ENCODE results near the gene ZNF408.
A peak's percentile ranks its signal among the peaks of the same experiment; 100 is the strongest.
"Not testable (repeated sequence)": the region's sequence is repeated elsewhere in the genome, so short reads cannot be mapped to it uniquely, and the experiment has no call there.

ZNF408 gene

GRCh38 chr11:46706886-46707285 is 6.1 kb downstream of the ZNF408 start:
- no peak for DNase-seq (ENCODE audit: insufficient read length, low spot score)
- no peak for FAIRE-seq
- TF ChIP-seq SPI1 (IDR thresholded peaks at IDR 0.05; ENCODE audit: low read depth, low read length) (no peak), POU2F2 (IDR thresholded peaks at IDR 0.05; ENCODE audit: low read depth, low read length) (no peak), POLR2AphosphoS5 (IDR thresholded peaks at IDR 0.05; ENCODE audit: low read depth, low read length) (peak; percentile 56; the same call in 1 of the 2 replicates), PAX5 (IDR thresholded peaks at IDR 0.05; ENCODE audit: insufficient read depth, low read length, severe bottlenecking) (no peak)

GRCh38 chr11:46709351-46709750 is 8.5 kb downstream of the ZNF408 start:
- DNase-seq (ENCODE audit: insufficient read length, low spot score); FAIRE-seq: not testable (repeated sequence)

GRCh38 chr11:46710821-46711269 is 10.0 kb downstream of the ZNF408 start:
- no peak for DNase-seq (ENCODE audit: insufficient read length, low spot score)
- TF ChIP-seq SPI1 (IDR thresholded peaks at IDR 0.05; ENCODE audit: low read depth, low read length) (no peak), POLR2AphosphoS5 (IDR thresholded peaks at IDR 0.05; ENCODE audit: low read depth, low read length) (no peak), POLR2A (IDR thresholded peaks at IDR 0.05; ENCODE audit: low read depth, low read length) (no peak), POU2F2 (IDR thresholded peaks at IDR 0.05; ENCODE audit: low read depth, low read length) (no peak), TAF1 (IDR thresholded peaks at IDR 0.05; ENCODE audit: low read depth, low read length) (no peak), PAX5 (IDR thresholded peaks at IDR 0.05; ENCODE audit: insufficient read depth, low read length, severe bottlenecking) (no peak)
- FAIRE-seq, result no peak

- TF ChIP-seq POLR2AphosphoS5 (IDR thresholded peaks at IDR 0.05; ENCODE audit: low read depth, low read length), result no peak
- no peak for TF ChIP-seq POU2F2 (IDR thresholded peaks at IDR 0.05; ENCODE audit: low read depth, low read length)
- no peak for TF ChIP-seq PAX5 (IDR thresholded peaks at IDR 0.05; ENCODE audit: insufficient read depth, low read length, severe bottlenecking)
- no peak for TF ChIP-seq POLR2A (IDR thresholded peaks at IDR 0.05; ENCODE audit: low read depth, low read length)
- no peak for TF ChIP-seq TAF1 (IDR thresholded peaks at IDR 0.05; ENCODE audit: low read depth, low read length)
- TF ChIP-seq SPI1 (IDR thresholded peaks at IDR 0.05; ENCODE audit: low read depth, low read length), result no peak
- FAIRE-seq (no peak), DNase-seq (ENCODE audit: insufficient read length, low spot score) (no peak)
These were observed 10.5 kb downstream of the ZNF408 start for GRCh38 chr11:46711303-46711702.

- no peak for DNase-seq (ENCODE audit: insufficient read length, low spot score)
- FAIRE-seq, result no peak
- TF ChIP-seq POLR2AphosphoS5 (IDR thresholded peaks at IDR 0.05; ENCODE audit: low read depth, low read length), result no peak
- TF ChIP-seq POLR2A (IDR thresholded peaks at IDR 0.05; ENCODE audit: low read depth, low read length), result no peak
- TF ChIP-seq SPI1 (IDR thresholded peaks at IDR 0.05; ENCODE audit: low read depth, low read length), result no peak
- TF ChIP-seq POU2F2 (IDR thresholded peaks at IDR 0.05; ENCODE audit: low read depth, low read length), result no peak
- no peak for TF ChIP-seq PAX5 (IDR thresholded peaks at IDR 0.05; ENCODE audit: insufficient read depth, low read length, severe bottlenecking)
- TF ChIP-seq TAF1 (IDR thresholded peaks at IDR 0.05; ENCODE audit: low read depth, low read length), result no peak
These were observed 12.2 kb downstream of the ZNF408 start for GRCh38 chr11:46712874-46713576.

GRCh38 chr11:46717825-46718154 is 17.0 kb downstream of the ZNF408 start:
- not testable (repeated sequence) for DNase-seq (ENCODE audit: insufficient read length, low spot score); FAIRE-seq

- FAIRE-seq (no peak), DNase-seq (ENCODE audit: insufficient read length, low spot score) (no peak)
- TF ChIP-seq POLR2A (IDR thresholded peaks at IDR 0.05; ENCODE audit: low read depth, low read length) (no peak), TAF1 (IDR thresholded peaks at IDR 0.05; ENCODE audit: low read depth, low read length) (no peak), POU2F2 (IDR thresholded peaks at IDR 0.05; ENCODE audit: low read depth, low read length) (no peak), SPI1 (IDR thresholded peaks at IDR 0.05; ENCODE audit: low read depth, low read length) (no peak), POLR2AphosphoS5 (IDR thresholded peaks at IDR 0.05; ENCODE audit: low read depth, low read length) (no peak), PAX5 (IDR thresholded peaks at IDR 0.05; ENCODE audit: insufficient read depth, low read length, severe bottlenecking) (no peak)
These were observed 17.6 kb downstream of the ZNF408 start for GRCh38 chr11:46718155-46719019.

- DNase-seq (ENCODE audit: insufficient read length, low spot score) (no peak), FAIRE-seq (no peak)
These were observed 18.3 kb downstream of the ZNF408 start, which contains the start of gene F2 for GRCh38 chr11:46719048-46719542. F2 (plus strand) TSS chr11:46719213; CDS start chr11:46719236, 23 bp downstream.

GRCh38 chr11:46719543-46720218 is 18.9 kb downstream of the ZNF408 start:
- FAIRE-seq, result no peak
- TF ChIP-seq POLR2AphosphoS5 (IDR thresholded peaks at IDR 0.05; ENCODE audit: low read depth, low read length), result no peak
- no peak for TF ChIP-seq POU2F2 (IDR thresholded peaks at IDR 0.05; ENCODE audit: low read depth, low read length)
- TF ChIP-seq TAF1 (IDR thresholded peaks at IDR 0.05; ENCODE audit: low read depth, low read length), result no peak
- TF ChIP-seq POLR2A (IDR thresholded peaks at IDR 0.05; ENCODE audit: low read depth, low read length), result no peak
- TF ChIP-seq PAX5 (IDR thresholded peaks at IDR 0.05; ENCODE audit: insufficient read depth, low read length, severe bottlenecking), result no peak
- no peak for TF ChIP-seq SPI1 (IDR thresholded peaks at IDR 0.05; ENCODE audit: low read depth, low read length)
- DNase-seq (ENCODE audit: insufficient read length, low spot score), result no peak

More at GRCh38 chr11:46719048-46719542, 18.3 kb downstream of the ZNF408 start, which contains the start of gene F2:
- no peak for TF ChIP-seq PAX5 (IDR thresholded peaks at IDR 0.05; ENCODE audit: insufficient read depth, low read length, severe bottlenecking)

Measured in GM12891 (cell line).